Vagina (tissue), 2 donors: ENCODE data around the gene ACACA. TPM values are rescaled to one million over a fixed set of nuclear protein-coding genes. Genes with fewer than 3 reads are reported as not detected.

Experiments used
- DNase-seq, 2 donors: peaks; one replicate each; pipeline ENCODE4 v3.0.0-alpha.2; 2017; ENCODE audit errors: extremely low spot score in 2 of 2
- H3K27ac ChIP-seq: fragments of 200-600 bp; sonication (generic); one replicate; pipeline ENCODE4 v1.5.1; 2019
- H3K27me3 ChIP-seq: fragments of 200-600 bp; sonication (generic); one replicate; pipeline ENCODE4 v1.5.1; 2019
- H3K36me3 ChIP-seq, 2 donors: fragments of 200-600 bp; sonication (generic); one replicate each; pipeline ENCODE4 v1.5.1; 2017 to 2019
- H3K4me1 ChIP-seq: fragments of 200-600 bp; sonication (generic); one replicate; pipeline ENCODE4 v1.5.1; 2019
- H3K4me3 ChIP-seq, 2 donors: fragments of 200-600 bp; sonication (generic); 1 replicate in 1 of 2; 2 replicates in 1 of 2; pipeline ENCODE4 v1.5.1; 2016 to 2019
- H3K9me3 ChIP-seq: fragments of 200-600 bp; sonication (generic); one replicate; pipeline ENCODE4 v1.5.1; 2019
- CTCF ChIP-seq, 3 experiments: fragments of 450-650 bp in 2 of 3; fragments of 200-600 bp in 1 of 3; sonication (generic) in 1 of 3; IDR thresholded peaks; one replicate each; pipeline ENCODE4 v1.5.1; 2017 to 2019; ENCODE audit warnings: antibody characterized with exemption in 3 of 3, mild to moderate bottlenecking in 2 of 3, moderate library complexity in 2 of 3
- POLR2A ChIP-seq, 2 donors: fragments of 450-650 bp; IDR thresholded peaks; one replicate each; pipeline ENCODE4 v1.6.1; 2017; ENCODE audit warnings: antibody characterized with exemption in 2 of 2, mild to moderate bottlenecking in 2 of 2, moderate library complexity in 2 of 2
- POLR2AphosphoS5 ChIP-seq, 2 donors: sonication (generic); formaldehyde crosslinking; IDR thresholded peaks; one replicate each; pipeline ENCODE4 v1.9.0; 2017; ENCODE audit warnings: antibody characterized with exemption in 2 of 2, mild to moderate bottlenecking in 2 of 2, low read depth in 1 of 2; ENCODE audit not compliant: insufficient read depth in 1 of 2
- intact Hi-C: fragments of 100-400 bp; cut with DNase I; formaldehyde crosslinking; loops from one replicate; pipeline ENCODE4 v1.15.1; 2023
- total RNA-seq: library from RNA; depleted of rRNA; stranded (reverse); fragments of >200 nt; gene quantifications from one replicate; pipeline ENCODE4 v1.2.3, GENCODE V29; 2016

ACACA gene
- total RNA-seq, 1 donor from 2014 or later = 44.7 TPM

DNA sequence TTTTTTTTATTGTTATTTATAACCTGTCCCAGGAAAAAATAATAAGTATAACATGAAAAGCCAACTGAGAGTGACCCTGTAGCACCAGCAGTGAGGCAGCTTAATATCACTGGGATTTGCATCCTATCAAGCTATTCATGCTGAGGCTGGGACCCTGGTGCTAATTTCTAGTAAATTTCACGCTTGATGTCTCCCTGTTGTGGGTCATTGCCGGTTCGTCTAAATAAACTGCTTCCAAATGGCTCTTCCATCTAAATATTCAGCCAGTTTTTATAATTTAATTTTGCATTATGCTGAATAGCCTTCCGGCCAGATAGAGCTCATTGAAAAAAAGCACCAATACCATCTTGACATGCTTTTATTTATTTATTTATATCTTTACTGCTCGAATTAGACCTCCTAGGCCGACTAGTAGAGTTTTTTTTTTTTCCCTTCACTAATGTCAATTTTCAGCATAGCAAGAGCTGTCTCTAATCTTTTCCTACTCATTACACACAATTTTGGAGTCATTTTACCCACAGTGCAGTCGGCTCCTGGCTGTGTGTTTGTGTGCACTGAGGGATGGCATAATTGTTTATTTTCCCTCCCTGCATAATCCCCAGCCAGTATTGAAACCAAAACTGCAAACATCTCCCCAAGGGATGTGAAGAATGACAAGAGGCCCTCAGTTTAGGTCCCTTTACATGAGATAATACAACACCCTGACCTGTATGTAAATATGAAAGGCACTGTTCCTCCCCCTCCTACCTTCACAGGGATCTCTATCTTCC, 289.1 kb downstream of the ACACA start:
- no peak for DNase-seq
- Histone ChIP-seq H3K4me3 (no peak overlapping the region), H3K9me3 (no peaks in the 10 kb centered on the region), H3K36me3 (peaks cover 0 to 32% of the 10 kb centered on the region in 2 donors), H3K4me1 (no peaks in the 10 kb centered on the region), H3K27me3 (no peaks in the 10 kb centered on the region), H3K27ac (no peak overlapping the region)
- TF ChIP-seq POLR2AphosphoS5 (IDR thresholded peaks at IDR 0.05; ENCODE audit: insufficient read depth in 1 of 2, low read depth in 1 of 2) (no peak), POLR2A (IDR thresholded peaks at IDR 0.05) (no peak), CTCF (IDR thresholded peaks at IDR 0.05) (no peak)
- intact Hi-C loops = no loop called here

- intact Hi-C loops = no loop called here
- Histone ChIP-seq H3K36me3 (peaks cover 0 to 34% of the 10 kb centered on the region in 2 donors), H3K27ac (no peak overlapping the region), H3K4me3 (no peak overlapping the region), H3K4me1 (no peaks in the 10 kb centered on the region), H3K9me3 (no peaks in the 10 kb centered on the region), H3K27me3 (no peaks in the 10 kb centered on the region)
- no peak for DNase-seq
- TF ChIP-seq POLR2A (IDR thresholded peaks at IDR 0.05) (no peak), CTCF (IDR thresholded peaks at IDR 0.05) (no peak), POLR2AphosphoS5 (IDR thresholded peaks at IDR 0.05; ENCODE audit: insufficient read depth in 1 of 2, low read depth in 1 of 2) (no peak)
These were observed 289.9 kb downstream of the ACACA start for GRCh38 chr17:37116671-37117185.

DNA sequence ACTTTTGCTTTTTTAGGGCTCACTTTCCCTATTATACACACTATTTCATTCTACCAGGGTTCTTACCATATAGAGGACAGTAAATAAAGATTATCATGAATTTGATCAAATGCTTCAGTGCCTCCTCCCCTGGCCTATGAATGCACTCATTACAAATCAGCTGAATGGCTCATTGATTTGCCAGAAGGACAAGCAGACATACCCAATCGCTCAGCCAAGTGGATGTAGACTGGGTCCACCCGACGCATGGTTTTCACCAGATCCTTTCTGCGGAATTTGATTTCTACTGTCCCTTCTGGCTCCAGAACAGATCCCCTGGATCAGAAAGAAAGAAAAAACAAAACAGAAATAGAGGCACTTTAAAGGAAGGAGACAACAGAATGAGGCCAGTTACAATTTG, 295.3 kb downstream of the ACACA start:
- intact Hi-C loops = no loop called here
- TF ChIP-seq POLR2AphosphoS5 (IDR thresholded peaks at IDR 0.05; ENCODE audit: insufficient read depth in 1 of 2, low read depth in 1 of 2) (no peak), CTCF (IDR thresholded peaks at IDR 0.05) (no peak), POLR2A (IDR thresholded peaks at IDR 0.05) (no peak)
- Histone ChIP-seq H3K4me3 (no peak overlapping the region), H3K9me3 (no peaks in the 10 kb centered on the region), H3K36me3 (peaks cover 0 to 34% of the 10 kb centered on the region in 2 donors), H3K27me3 (no peaks in the 10 kb centered on the region), H3K4me1 (no peaks in the 10 kb centered on the region), H3K27ac (no peak overlapping the region)
- DNase-seq = no peak

GRCh38 chr17:37110746-37111145, 295.9 kb downstream of the ACACA start:
- Histone ChIP-seq H3K36me3 (peaks cover 0 to 34% of the 10 kb centered on the region in 2 donors), H3K4me1 (no peaks in the 10 kb centered on the region), H3K9me3 (no peaks in the 10 kb centered on the region), H3K4me3 (no peak overlapping the region), H3K27ac (no peak overlapping the region), H3K27me3 (no peaks in the 10 kb centered on the region)
- intact Hi-C loops = no loop called here
- DNase-seq = no peak
- TF ChIP-seq CTCF (IDR thresholded peaks at IDR 0.05) (no peak), POLR2A (IDR thresholded peaks at IDR 0.05) (no peak), POLR2AphosphoS5 (IDR thresholded peaks at IDR 0.05; ENCODE audit: insufficient read depth in 1 of 2, low read depth in 1 of 2) (no peak)
